Fibroblast of lung (primary cell): ENCODE results near the gene FBXO3. TPM values are rescaled to one million over a fixed set of nuclear protein-coding genes. Genes with fewer than 3 reads are reported as not detected.

ENCODE experiments used
- DNase-seq, 2 donors: peaks; one replicate each; pipeline versions ENCODE4 v3.0.0 to v3.0.0-alpha.2; 2010; ENCODE audit warnings: low read depth in 2 of 2
- H2AFZ ChIP-seq: 2 replicates; pipeline ENCODE4 v1.5.1; 2012; ENCODE audit warnings: low read length, control low read depth, inconsistent platforms
- H3K27ac ChIP-seq: 2 replicates; pipeline ENCODE4 v1.5.1; 2011; ENCODE audit warnings: low read length, control low read depth; ENCODE audit not compliant: insufficient read depth
- H3K27me3 ChIP-seq: 2 replicates; pipeline ENCODE4 v1.5.1; 2011; ENCODE audit warnings: mild to moderate bottlenecking, low read length; ENCODE audit not compliant: control insufficient read depth, insufficient read depth
- H3K36me3 ChIP-seq: 2 replicates; pipeline ENCODE4 v1.5.1; 2011; ENCODE audit warnings: low read length; ENCODE audit not compliant: control insufficient read depth, insufficient read depth
- H3K4me1 ChIP-seq: 2 replicates; pipeline ENCODE4 v1.5.1; 2011; ENCODE audit warnings: low read length; ENCODE audit not compliant: control insufficient read depth, insufficient read depth; ENCODE audit errors: extremely low read depth
- H3K4me2 ChIP-seq: 2 replicates; pipeline ENCODE4 v1.5.1; 2011; ENCODE audit warnings: low read length, control low read depth; ENCODE audit not compliant: insufficient read depth; ENCODE audit errors: extremely low read depth
- H3K4me3 ChIP-seq, 4 experiments: fragments of 200-600 bp in 1 of 4; sonication (generic) in 1 of 4; replicated peaks in 1 of 4; 2 replicates each; pipeline ENCODE4 v1.5.1; 2011 to 2016; ENCODE audit warnings: low read length in 4 of 4, low read depth in 3 of 4, mild to moderate bottlenecking in 3 of 4, control low read depth in 2 of 4, inconsistent platforms in 1 of 4, mixed read lengths in 1 of 4; ENCODE audit not compliant: insufficient read depth in 1 of 4; ENCODE audit errors: control extremely low read depth in 1 of 4
- H3K79me2 ChIP-seq: 2 replicates; pipeline ENCODE4 v1.5.1; 2012; ENCODE audit warnings: mild to moderate bottlenecking, low read length, inconsistent platforms; ENCODE audit not compliant: control insufficient read depth, insufficient read depth
- H3K9ac ChIP-seq: 2 replicates; pipeline ENCODE4 v1.5.1; 2011; ENCODE audit warnings: mild to moderate bottlenecking, low read length, control low read depth; ENCODE audit not compliant: insufficient read depth
- H3K9me3 ChIP-seq: 2 replicates; pipeline ENCODE4 v1.5.1; 2012; ENCODE audit warnings: low read depth, low read length; ENCODE audit not compliant: control insufficient read depth, insufficient read depth
- H4K20me1 ChIP-seq: 2 replicates; pipeline ENCODE4 v1.5.1; 2011; ENCODE audit warnings: low read length; ENCODE audit not compliant: control insufficient read depth, insufficient read depth; ENCODE audit errors: extremely low read depth
- CTCF ChIP-seq, 2 donors: IDR thresholded peaks in 1 of 2; conservative IDR thresholded peaks in 1 of 2; 1 replicate in 1 of 2; 2 replicates in 1 of 2; pipeline ENCODE4 v1.5.1; 2011 to 2012; ENCODE audit warnings: low read length in 2 of 2, control low read depth in 1 of 2, inconsistent platforms in 1 of 2, low read depth in 1 of 2, mild to moderate bottlenecking in 1 of 2
- EZH2 ChIP-seq: IDR thresholded peaks from 2 replicates; pipeline ENCODE4 v1.5.1; 2012; ENCODE audit warnings: low read length, control low read depth, mild to moderate bottlenecking; ENCODE audit errors: missing control alignments
- polyA plus RNA-seq, 2 donors: library from polyadenylated mRNA; depleted of rRNA in 1 of 2; stranded (reverse) in 1 of 2; unstranded in 1 of 2; fragments of >200 nt; gene quantifications; 2 replicates each; pipeline ENCODE4 v1.2.1, GENCODE V29; 2011 to 2012; ENCODE audit warnings: missing spikeins in 1 of 2
- total RNA-seq: library from RNA; depleted of rRNA; stranded (reverse); fragments of >200 nt; gene quantifications from 2 replicates; pipeline ENCODE4 v1.2.1, GENCODE V29; 2014

Gene FBXO3
- total and polyA plus RNA-seq, 2 donors (not counting 1 experiment from before 2014, with no cell fraction given): 28.7 to 46.2 TPM

DNA sequence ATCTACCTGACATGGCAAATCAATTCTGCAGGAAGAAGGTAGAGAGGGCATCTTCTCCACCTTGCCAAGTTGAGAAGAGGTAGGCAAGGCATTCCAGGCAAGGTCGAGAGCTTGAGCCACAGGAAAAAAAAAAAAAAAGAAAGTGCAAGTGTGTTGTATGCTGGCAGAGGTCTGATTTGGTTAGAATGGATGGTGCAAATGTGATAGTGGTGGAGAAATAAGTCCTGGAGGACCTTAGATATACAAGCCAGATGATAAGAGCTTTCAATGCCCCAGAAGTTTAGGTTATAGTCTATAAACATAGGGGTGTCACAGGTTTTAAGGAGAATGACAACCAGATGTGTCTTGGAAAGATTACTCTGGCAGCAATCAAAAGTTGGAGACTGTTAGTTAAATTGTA is 1.4 kb downstream of the FBXO3 start:
- Histone ChIP-seq H3K27me3 (no peaks in the 10 kb centered on the region), H3K36me3 (peaks cover 3% of the 10 kb centered on the region), H4K20me1 (no peaks in the 10 kb centered on the region), H3K4me1 (peaks cover 3% of the 10 kb centered on the region), H3K4me3 (peak overlapping the region in 2 of 4 experiments; percentile 87 to 89), H3K27ac (no peak overlapping the region), H3K4me2 (peak overlapping the region; percentile 74), H3K9ac (no peak overlapping the region), H2AFZ (no peak overlapping the region), H3K9me3 (no peaks in the 10 kb centered on the region), H3K79me2 (peaks cover 17% of the 10 kb centered on the region)
- no peak for DNase-seq
- no peak for TF ChIP-seq EZH2
- TF ChIP-seq CTCF (conservative IDR thresholded peaks at IDR 0.05 in 1 of 2, IDR thresholded peaks at IDR 0.05 in 1 of 2; ENCODE audit: low read depth in 1 of 2, low read length in 2 of 2): no peak

- Histone ChIP-seq H3K4me3 (no peak overlapping the region), H3K79me2 (peaks cover 17% of the 10 kb centered on the region), H3K27ac (no peak overlapping the region), H3K4me2 (no peak overlapping the region), H2AFZ (no peak overlapping the region), H4K20me1 (no peaks in the 10 kb centered on the region), H3K27me3 (no peaks in the 10 kb centered on the region), H3K4me1 (peaks cover 3% of the 10 kb centered on the region), H3K9me3 (no peaks in the 10 kb centered on the region), H3K9ac (no peak overlapping the region), H3K36me3 (peaks cover 5% of the 10 kb centered on the region)
- DNase-seq: peak in 1 of 2 donors; percentile 32
- no peak for TF ChIP-seq EZH2
- TF ChIP-seq CTCF (conservative IDR thresholded peaks at IDR 0.05 in 1 of 2, IDR thresholded peaks at IDR 0.05 in 1 of 2; ENCODE audit: low read depth in 1 of 2, low read length in 2 of 2): no peak
These were observed 2.0 kb downstream of the FBXO3 start for GRCh38 chr11:33772300-33772699.

DNA sequence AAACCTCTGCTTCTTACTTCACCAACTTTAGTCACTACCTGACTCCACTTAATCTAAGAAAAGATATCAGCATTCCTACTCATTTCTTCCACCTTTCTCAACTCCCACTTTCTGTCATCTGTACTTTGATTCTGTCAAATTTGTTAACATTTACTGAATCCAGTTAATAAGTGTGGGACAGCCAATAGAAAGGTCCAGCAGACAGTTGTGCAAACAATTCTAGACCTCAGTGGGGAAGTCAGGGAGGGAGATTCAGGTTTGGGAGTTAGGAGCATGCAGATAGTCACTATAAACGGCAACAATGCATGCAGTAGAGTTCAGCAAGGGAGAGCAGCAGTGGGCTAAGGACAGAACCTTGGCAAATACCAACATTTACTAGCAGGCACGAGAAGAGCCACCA is 4.1 kb downstream of the FBXO3 start:
- Histone ChIP-seq H3K27ac (no peak overlapping the region), H3K79me2 (peaks cover 17% of the 10 kb centered on the region), H3K9ac (no peak overlapping the region), H4K20me1 (no peaks in the 10 kb centered on the region), H3K9me3 (no peaks in the 10 kb centered on the region), H2AFZ (no peak overlapping the region), H3K4me1 (peaks cover 2% of the 10 kb centered on the region), H3K4me2 (no peak overlapping the region), H3K36me3 (peaks cover 5% of the 10 kb centered on the region), H3K4me3 (no peak overlapping the region), H3K27me3 (no peaks in the 10 kb centered on the region)
- DNase-seq: no peak
- TF ChIP-seq EZH2: no peak
- no peak for TF ChIP-seq CTCF (conservative IDR thresholded peaks at IDR 0.05 in 1 of 2, IDR thresholded peaks at IDR 0.05 in 1 of 2; ENCODE audit: low read depth in 1 of 2, low read length in 2 of 2)
